GM12878 (cell line): ENCODE data around the gene CDPF1. TPM values are rescaled to one million over a fixed set of nuclear protein-coding genes. Genes with fewer than 3 reads are reported as not detected.

ENCODE experiments used
- BACH1 ChIP-seq: fragments of 450-650 bp; IDR thresholded peaks from 2 replicates; pipeline ENCODE4 v1.6.1; 2017; ENCODE audit warnings: mild to moderate bottlenecking, borderline replicate concordance
- CTCF ChIP-seq, 3 experiments: IDR thresholded peaks in 2 of 3; conservative IDR thresholded peaks in 1 of 3; 2 replicates each; pipeline ENCODE4 v1.5.1; 2011; ENCODE audit warnings: low read depth in 3 of 3, low read length in 3 of 3, mild to moderate bottlenecking in 3 of 3, control low read depth in 2 of 3, moderate library complexity in 2 of 3, inconsistent platforms in 1 of 3, mixed read lengths in 1 of 3; ENCODE audit not compliant: control insufficient read depth in 2 of 3, insufficient read depth in 1 of 3; ENCODE audit errors: extremely low read depth in 1 of 3
- E4F1 ChIP-seq: fragments of 450-650 bp; IDR thresholded peaks from 2 replicates; pipeline ENCODE4 v1.6.1; 2018; ENCODE audit warnings: borderline replicate concordance, mild to moderate bottlenecking; ENCODE audit not compliant: partially characterized antibody
- JUNB ChIP-seq: IDR thresholded peaks from 2 replicates; pipeline ENCODE4 v1.6.1; 2016; ENCODE audit warnings: antibody characterized with exemption, mild to moderate bottlenecking
- LARP7 ChIP-seq: fragments of 450-650 bp; IDR thresholded peaks from 2 replicates; pipeline ENCODE4 v1.6.1; 2017; ENCODE audit warnings: mild to moderate bottlenecking
- MEF2A ChIP-seq: IDR thresholded peaks from 2 replicates; pipeline ENCODE4 v1.6.1; 2011; ENCODE audit warnings: low read depth, mild to moderate bottlenecking, low read length, moderate library complexity; ENCODE audit not compliant: insufficient read depth
- MEF2B ChIP-seq: fragments of 450-650 bp; IDR thresholded peaks from 2 replicates; pipeline ENCODE4 v1.6.1; 2018; ENCODE audit warnings: mild to moderate bottlenecking, moderate library complexity; ENCODE audit not compliant: partially characterized antibody, poor library complexity, severe bottlenecking
- MYB ChIP-seq: fragments of 150-350 bp; IDR thresholded peaks from 2 replicates; pipeline ENCODE4 v1.6.1; 2014; ENCODE audit warnings: mild to moderate bottlenecking, low read depth, low read length, borderline replicate concordance
- NFIC ChIP-seq: IDR thresholded peaks from 2 replicates; pipeline ENCODE4 v1.6.1; 2012; ENCODE audit warnings: low read depth, mild to moderate bottlenecking, inconsistent platforms, low read length, moderate library complexity
- NFYB ChIP-seq: IDR thresholded peaks from 2 replicates; pipeline ENCODE4 v1.6.1; 2011; ENCODE audit warnings: low read depth, mild to moderate bottlenecking, low read length, improper control_type of control experiment, moderate library complexity; ENCODE audit not compliant: insufficient read depth
- NKRF ChIP-seq: fragments of 450-650 bp; conservative IDR thresholded peaks from 2 replicates; pipeline ENCODE4 v1.6.1; 2017; ENCODE audit warnings: mild to moderate bottlenecking, moderate library complexity
- NR2F1 ChIP-seq: fragments of 450-650 bp; conservative IDR thresholded peaks from 2 replicates; pipeline ENCODE4 v1.6.1; 2017; ENCODE audit warnings: mild to moderate bottlenecking
- POU2F2 ChIP-seq: IDR thresholded peaks from 3 replicates; pipeline ENCODE4 v1.6.1; 2011; ENCODE audit warnings: low read depth, mild to moderate bottlenecking, low read length, borderline replicate concordance
- SPI1 ChIP-seq: IDR thresholded peaks from 2 replicates; pipeline ENCODE4 v1.6.1; 2011; ENCODE audit warnings: low read depth, mild to moderate bottlenecking, low read length, moderate library complexity, borderline replicate concordance; ENCODE audit not compliant: insufficient read depth
- TCF3 ChIP-seq: IDR thresholded peaks from 2 replicates; pipeline ENCODE4 v1.6.1; 2012; ENCODE audit warnings: low read depth, mild to moderate bottlenecking, low read length, borderline replicate concordance; ENCODE audit not compliant: insufficient read depth
- ZBTB4 ChIP-seq: fragments of 450-650 bp; formaldehyde crosslinking; IDR thresholded peaks from 2 replicates; pipeline ENCODE4 v1.4.0; 2022; ENCODE audit warnings: mild to moderate bottlenecking, moderate library complexity
- ZNF24 ChIP-seq: fragments of 450-650 bp; IDR thresholded peaks from 2 replicates; pipeline ENCODE4 v1.6.1; 2017; ENCODE audit warnings: antibody characterized with exemption, mild to moderate bottlenecking
- ZZZ3 ChIP-seq: IDR thresholded peaks from 2 replicates; pipeline ENCODE4 v1.6.1; 2011; ENCODE audit warnings: low read depth; ENCODE audit not compliant: control insufficient read depth, insufficient read length
- polyA plus RNA-seq, 11 experiments: library from polyadenylated mRNA; depleted of rRNA in 4 of 11; unstranded in 6 of 11; stranded (reverse) in 5 of 11; fragments of >200 nt; fragmentation: Nextera tagmentation in 4 of 11; fragmentation: Illumina TruSeq in 1 of 11; extraction: Ambion mirVana in 4 of 11; extraction: Trizol in 1 of 11; gene quantifications; 1 replicate in 1 of 11; 2 replicates in 10 of 11; pipeline versions ENCODE4 v1.2.1 to v1.2.3, GENCODE V29; 2011 to 2016; ENCODE audit warnings: inconsistent platforms in 2 of 11, missing spikeins in 2 of 11, low read depth in 1 of 11
- total RNA-seq, 4 experiments: library from RNA; depleted of rRNA in 3 of 4; stranded (reverse); fragments of >200 nt in 3 of 4; fragmentation: Illumina TruSeq in 1 of 4; extraction: Trizol in 1 of 4; gene quantifications; 2 replicates each; pipeline versions ENCODE4 v1.2.1 to v1.2.3, GENCODE V29; 2013 to 2021

Gene CDPF1
- total and polyA plus RNA-seq, 10 of the 15 experiments (the other 5 are each of a cell fraction or from before 2014, with no cell fraction given): 1.0 to 22.4 (median 7.9) TPM

- TF ChIP-seq CTCF (IDR thresholded peaks at IDR 0.05 in 2 of 3, conservative IDR thresholded peaks at IDR 0.05 in 1 of 3; ENCODE audit: control insufficient read depth in 2 of 3, extremely low read depth in 1 of 3, insufficient read depth in 1 of 3, low read depth in 3 of 3, low read length in 3 of 3) (no peak), MEF2B (peak; percentile 60), ZBTB4 (CRISPR knock-in tag) (no peak), NFYB (no peak), POU2F2 (peak; percentile 87; the same call in 2 of the 3 replicates), E4F1 (no peak), ZZZ3 (no peak), NFIC (no peak; the same call in 1 of the 2 replicates), JUNB (no peak), TCF3 (no peak; the same call in 1 of the 2 replicates), MEF2A (0 out of 2 replicates have a peak, but pooled peaks have one; percentile 25), ZNF24 (no peak), LARP7 (peak; percentile 47), BACH1 (peak; percentile 47; the same call in 1 of the 2 replicates), MYB (no peak), NKRF (peak; percentile 46; the same call in 1 of the 2 replicates), NR2F1 (peak; percentile 70; the same call in 1 of the 2 replicates), SPI1 (peak; percentile 14; the same call in 1 of the 2 replicates)
Observed at GRCh38 chr22:46287873-46288751, 38.0 kb upstream of the CDPF1 start (continued).
